CD14-positive monocyte (primary cell): ENCODE data around the gene MACROD2. TPM values are rescaled to one million over a fixed set of nuclear protein-coding genes. Genes with fewer than 3 reads are reported as not detected.

ENCODE experiments used
- DNase-seq, 3 donors: peaks; one replicate each; pipeline ENCODE4 v3.0.0-alpha.2; 2011 to 2022
- H2AFZ ChIP-seq: 2 replicates; pipeline ENCODE4 v1.6.0; 2012; ENCODE audit warnings: mild to moderate bottlenecking, low read depth, low read length, inconsistent platforms; ENCODE audit not compliant: insufficient read depth, poor library complexity, severe bottlenecking
- H3K27ac ChIP-seq, 2 donors: 1 replicate in 1 of 2; 2 replicates in 1 of 2; pipeline ENCODE4 v1.5.1; 2012 to 2013; ENCODE audit warnings: low read length in 2 of 2, control low read depth in 1 of 2, inconsistent platforms in 1 of 2, low read depth in 1 of 2, mild to moderate bottlenecking in 1 of 2
- H3K27me3 ChIP-seq, 2 donors: one replicate each; pipeline versions ENCODE4 v1.6.0 to v1.6.1; 2011 to 2013; ENCODE audit warnings: low read length in 2 of 2; ENCODE audit not compliant: control insufficient read depth in 2 of 2, insufficient read depth in 2 of 2
- H3K36me3 ChIP-seq, 2 donors: replicated peaks in 1 of 2; 1 replicate in 1 of 2; 2 replicates in 1 of 2; pipeline versions ENCODE4 v1.5.1 to v1.6.1; 2012 to 2013; ENCODE audit warnings: low read length in 2 of 2, control low read depth in 1 of 2, inconsistent platforms in 1 of 2, mild to moderate bottlenecking in 1 of 2; ENCODE audit not compliant: insufficient read depth in 2 of 2, control insufficient read depth in 1 of 2
- H3K4me1 ChIP-seq, 2 donors: 1 replicate in 1 of 2; 2 replicates in 1 of 2; pipeline versions ENCODE4 v1.5.1 to v1.6.1; 2012 to 2013; ENCODE audit warnings: low read length in 2 of 2, control low read depth in 1 of 2, inconsistent platforms in 1 of 2, mild to moderate bottlenecking in 1 of 2, moderate library complexity in 1 of 2; ENCODE audit not compliant: insufficient read depth in 2 of 2, control insufficient read depth in 1 of 2
- H3K4me2 ChIP-seq: replicated peaks from 2 replicates; pipeline ENCODE3; 2012; ENCODE audit warnings: low read length, moderate library complexity, mild to moderate bottlenecking; ENCODE audit not compliant: poor library complexity, severe bottlenecking; ENCODE audit errors: extremely low read depth
- H3K4me3 ChIP-seq, 3 experiments: fragments of 200-600 bp in 1 of 3; sonication (generic) in 1 of 3; replicated peaks in 1 of 3; 1 replicate in 2 of 3; 2 replicates in 1 of 3; pipeline ENCODE4 v1.5.1; 2011 to 2013; ENCODE audit warnings: low read length in 3 of 3, mild to moderate bottlenecking in 3 of 3, control low read depth in 2 of 3, low read depth in 2 of 3, inconsistent platforms in 1 of 3, moderate library complexity in 1 of 3
- H3K79me2 ChIP-seq: 2 replicates; pipeline ENCODE4 v1.6.0; 2012; ENCODE audit warnings: mild to moderate bottlenecking, control low read depth, inconsistent platforms, low read length, moderate library complexity; ENCODE audit not compliant: insufficient read depth
- H3K9ac ChIP-seq: 2 replicates; pipeline ENCODE4 v1.6.0; 2017; ENCODE audit warnings: low read length, mild to moderate bottlenecking; ENCODE audit not compliant: insufficient read depth, poor library complexity, severe bottlenecking
- H3K9me3 ChIP-seq, 2 donors: replicated peaks in 1 of 2; 1 replicate in 1 of 2; 2 replicates in 1 of 2; pipeline versions ENCODE4 v1.5.1 to v1.6.1; 2012 to 2013; ENCODE audit warnings: low read length in 2 of 2, control low read depth in 1 of 2; ENCODE audit not compliant: control insufficient read depth in 1 of 2, insufficient read depth in 1 of 2
- H4K20me1 ChIP-seq: 2 replicates; pipeline ENCODE4 v1.6.0; 2012; ENCODE audit warnings: mild to moderate bottlenecking, low read length, control low read depth, moderate library complexity; ENCODE audit not compliant: insufficient read depth
- H3K27ac Mint-ChIP-seq, 7 donors: one replicate each; pipeline ENCODE4 v1.8.0; 2020; ENCODE audit warnings: mild to moderate bottlenecking in 7 of 7, mixed read lengths in 7 of 7, moderate library complexity in 6 of 7, inconsistent platforms in 2 of 7
- H3K27me3 Mint-ChIP-seq, 3 donors: one replicate each; pipeline ENCODE4 v1.8.0; 2021 to 2022; ENCODE audit warnings: low read depth in 3 of 3, mild to moderate bottlenecking in 3 of 3, mixed read lengths in 3 of 3, moderate library complexity in 3 of 3, inconsistent platforms in 1 of 3
- H3K36me3 Mint-ChIP-seq, 2 donors: one replicate each; pipeline ENCODE4 v1.8.0; 2020; ENCODE audit warnings: mixed read lengths in 2 of 2, inconsistent platforms in 1 of 2, mild to moderate bottlenecking in 1 of 2
- H3K4me1 Mint-ChIP-seq: one replicate; pipeline ENCODE4 v1.8.0; 2020; ENCODE audit warnings: mild to moderate bottlenecking, mixed read lengths
- H3K4me3 Mint-ChIP-seq, 2 donors: one replicate each; pipeline ENCODE4 v1.8.0; 2020; ENCODE audit warnings: mild to moderate bottlenecking in 2 of 2, mixed read lengths in 2 of 2, moderate library complexity in 1 of 2
- H3K9me3 Mint-ChIP-seq, 7 donors: one replicate each; pipeline ENCODE4 v1.8.0; 2020 to 2022; ENCODE audit warnings: mixed read lengths in 7 of 7, mild to moderate bottlenecking in 6 of 7, moderate library complexity in 6 of 7, inconsistent platforms in 2 of 7
- WGBS: methylation state at CpG from one replicate; pipeline ENCODE4 v1.1.5; 2013; ENCODE audit warnings: missing lambda C conversion rate; ENCODE audit not compliant: insufficient coverage; 5-methylcytosine and 5-hydroxymethylcytosine counted together
- intact Hi-C, 2 donors: fragments of 100-400 bp; cut with micrococcal nuclease; formaldehyde crosslinking; loops; one replicate each; pipeline versions ENCODE4 v1.15.0 to v1.15.1; 2023
- polyA plus RNA-seq, 3 donors: library from polyadenylated mRNA; depleted of rRNA in 1 of 3; unstranded in 2 of 3; stranded (reverse) in 1 of 3; fragments of 300-500 nt in 2 of 3; fragments of >200 nt in 1 of 3; fragmentation: Illumina TruSeq in 2 of 3; gene quantifications; 1 replicate in 2 of 3; 2 replicates in 1 of 3; pipeline ENCODE4 v1.2.3, GENCODE V29; 2012 to 2021
- TF ChIP-seq, protein P1 (sequence below): fragments of 200-600 bp; IDR thresholded peaks from one replicate; pipeline ENCODE4 v1.8.0; 2022; ENCODE audit warnings: antibody characterized with exemption, mild to moderate bottlenecking

The MACROD2 gene
- polyA plus RNA-seq, 3 donors: 0.23 TPM; not detected in 2

DNA sequence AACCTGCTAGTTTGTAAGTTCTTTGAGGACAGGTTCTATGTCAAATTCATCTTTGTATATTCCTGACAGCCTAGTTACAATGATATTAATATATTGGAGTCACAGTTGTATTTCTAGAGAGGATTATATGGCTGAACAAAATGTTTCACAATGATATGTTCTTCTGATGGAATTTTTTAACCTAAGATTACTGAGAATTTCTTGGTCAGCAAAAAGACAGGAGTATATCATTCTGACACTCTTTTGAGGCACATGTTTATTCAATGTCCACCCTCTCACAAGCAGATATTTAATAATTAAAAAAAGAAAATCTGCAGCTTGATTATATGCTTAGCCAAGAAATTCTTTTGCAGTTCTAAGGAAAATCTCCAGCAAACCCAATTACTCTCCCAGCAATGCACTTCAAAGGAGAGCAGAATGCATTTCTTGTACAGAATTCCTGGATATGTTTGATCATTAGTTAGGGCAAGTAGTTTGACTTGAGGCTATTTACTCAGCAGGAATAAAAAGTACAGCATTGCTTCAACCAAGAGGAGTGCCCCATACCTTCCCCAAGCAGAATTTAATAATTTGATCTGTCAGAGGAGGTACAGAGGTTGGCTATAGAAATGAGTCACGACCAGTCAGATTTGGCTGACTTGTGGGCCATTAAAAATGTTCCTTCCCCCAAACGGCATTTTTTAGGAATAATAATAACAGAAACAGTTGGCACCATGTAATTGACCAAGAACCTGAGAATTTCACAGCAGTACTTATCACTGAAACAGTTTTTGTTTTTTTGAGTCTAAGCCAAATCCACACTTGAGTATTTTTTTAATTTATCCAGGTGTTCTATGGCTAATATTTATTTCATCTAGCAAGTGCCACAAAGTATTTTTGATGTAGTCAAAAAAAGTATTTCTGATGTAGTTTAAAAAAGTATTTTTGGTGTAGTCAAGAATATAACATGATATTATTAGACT, 850.2 kb downstream of the MACROD2 start:
- H3K27me3 Mint-ChIP-seq: no peaks in the 10 kb centered on the region
- Histone ChIP-seq H2AFZ (no peak overlapping the region), H3K36me3 (no peaks in the 10 kb centered on the region), H3K79me2 (no peaks in the 10 kb centered on the region), H4K20me1 (no peaks in the 10 kb centered on the region), H3K4me2 (no peak overlapping the region), H3K27me3 (no peaks in the 10 kb centered on the region), H3K9me3 (no peaks in the 10 kb centered on the region), H3K9ac (no peak overlapping the region), H3K4me3 (no peak overlapping the region), H3K4me1 (no peaks in the 10 kb centered on the region), H3K27ac (no peak overlapping the region)
- no peak overlapping the region for H3K27ac Mint-ChIP-seq
- H3K4me1 Mint-ChIP-seq: no peaks in the 10 kb centered on the region
- TF ChIP-seq, protein P1, sequence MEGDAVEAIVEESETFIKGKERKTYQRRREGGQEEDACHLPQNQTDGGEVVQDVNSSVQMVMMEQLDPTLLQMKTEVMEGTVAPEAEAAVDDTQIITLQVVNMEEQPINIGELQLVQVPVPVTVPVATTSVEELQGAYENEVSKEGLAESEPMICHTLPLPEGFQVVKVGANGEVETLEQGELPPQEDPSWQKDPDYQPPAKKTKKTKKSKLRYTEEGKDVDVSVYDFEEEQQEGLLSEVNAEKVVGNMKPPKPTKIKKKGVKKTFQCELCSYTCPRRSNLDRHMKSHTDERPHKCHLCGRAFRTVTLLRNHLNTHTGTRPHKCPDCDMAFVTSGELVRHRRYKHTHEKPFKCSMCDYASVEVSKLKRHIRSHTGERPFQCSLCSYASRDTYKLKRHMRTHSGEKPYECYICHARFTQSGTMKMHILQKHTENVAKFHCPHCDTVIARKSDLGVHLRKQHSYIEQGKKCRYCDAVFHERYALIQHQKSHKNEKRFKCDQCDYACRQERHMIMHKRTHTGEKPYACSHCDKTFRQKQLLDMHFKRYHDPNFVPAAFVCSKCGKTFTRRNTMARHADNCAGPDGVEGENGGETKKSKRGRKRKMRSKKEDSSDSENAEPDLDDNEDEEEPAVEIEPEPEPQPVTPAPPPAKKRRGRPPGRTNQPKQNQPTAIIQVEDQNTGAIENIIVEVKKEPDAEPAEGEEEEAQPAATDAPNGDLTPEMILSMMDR: no peak
- H3K9me3 Mint-ChIP-seq: peaks cover 0 to 9% (median 3%) of the 10 kb centered on the region in 7 donors
- WGBS: no CpG with 5 or more reads among the region's 2 CpGs
- DNase-seq: no peak
- no peaks in the 10 kb centered on the region for H3K36me3 Mint-ChIP-seq
- no peak overlapping the region for H3K4me3 Mint-ChIP-seq
- intact Hi-C loops: no loop called here

DNA sequence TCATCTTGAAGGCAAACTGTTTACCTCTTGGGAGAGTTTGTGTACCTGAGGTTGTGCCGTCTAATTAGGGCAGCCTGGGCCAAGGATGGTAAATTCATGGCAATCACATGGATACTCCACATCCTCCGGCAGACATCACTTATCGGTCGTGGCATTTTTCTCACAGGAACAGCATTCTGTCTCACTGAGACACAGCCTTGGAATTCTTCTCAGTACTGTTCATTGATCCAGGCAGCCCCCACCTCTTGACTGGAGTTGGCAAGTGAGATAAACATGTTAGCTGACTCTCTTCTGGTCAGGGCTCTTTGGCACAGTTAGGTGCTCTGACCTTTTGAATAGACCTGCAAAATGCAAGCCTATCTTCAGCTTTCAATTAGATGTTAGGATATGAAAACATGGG, 853.5 kb downstream of the MACROD2 start:
- Histone ChIP-seq H3K4me2 (no peak overlapping the region), H3K27ac (no peak overlapping the region), H3K36me3 (no peaks in the 10 kb centered on the region), H3K9ac (no peak overlapping the region), H3K4me1 (no peaks in the 10 kb centered on the region), H3K4me3 (no peak overlapping the region), H3K27me3 (no peaks in the 10 kb centered on the region), H3K79me2 (no peaks in the 10 kb centered on the region), H2AFZ (no peak overlapping the region), H3K9me3 (no peaks in the 10 kb centered on the region), H4K20me1 (no peaks in the 10 kb centered on the region)
- no peaks in the 10 kb centered on the region for H3K36me3 Mint-ChIP-seq
- no peaks in the 10 kb centered on the region for H3K4me1 Mint-ChIP-seq
- peaks cover 0 to 1% (median 0%) of the 10 kb centered on the region in 3 donors for H3K27me3 Mint-ChIP-seq
- intact Hi-C loops: no loop called here
- H3K9me3 Mint-ChIP-seq: peaks cover 0 to 9% (median 3%) of the 10 kb centered on the region in 7 donors
- DNase-seq: no peak
- H3K4me3 Mint-ChIP-seq: no peak overlapping the region
- no peak overlapping the region for H3K27ac Mint-ChIP-seq
- 100% methylated on average over 2 of the region's 4 CpGs for WGBS
- TF ChIP-seq, protein P1: no peak
